A673 (cell line): ENCODE measurements around the gene CLGN. TPM values are rescaled to one million over a fixed set of nuclear protein-coding genes. Genes with fewer than 3 reads are reported as not detected.

Source experiments
- BruUV-seq: library from RNA; stranded (reverse); fragments of 400-500 nt; replicated peaks from 2 replicates; lab custom pipeline; 2021; lab: Mats Ljungman, UMichigan
- CTCF ChIA-PET: fragments of 300-600 bp; sonication (Branson Sonifier 250); formaldehyde crosslinking; loops from one replicate; lab custom pipeline; 2022; ENCODE audit warnings: antibody characterized with exemption; lab: Charles Lee
- POLR2A ChIA-PET: fragments of 300-600 bp; sonication (Branson Sonifier 250); formaldehyde crosslinking; loops from one replicate; lab custom pipeline; 2022; ENCODE audit warnings: antibody characterized with exemption; ENCODE audit not compliant: low non-redundant PET; lab: Charles Lee
- DNase-seq: peaks from one replicate; pipeline ENCODE4 v3.0.0-alpha.2; 2015; ENCODE audit warnings: low spot score
- H3K27ac ChIP-seq: fragments of 200-600 bp; sonication (generic); 2 replicates; pipeline ENCODE4 v1.5.1; 2016; ENCODE audit warnings: mixed run types, low read depth, mild to moderate bottlenecking, mixed read lengths, antibody characterized with exemption, low read length; ENCODE audit not compliant: poor library complexity, severe bottlenecking
- H3K27me3 ChIP-seq: fragments of 200-600 bp; sonication (generic); replicated peaks from 2 replicates; pipeline ENCODE4 v1.6.1; 2017; ENCODE audit warnings: mixed run types, low read depth, mild to moderate bottlenecking, mixed read lengths, antibody characterized with exemption, low read length; ENCODE audit not compliant: insufficient read depth, poor library complexity
- H3K36me3 ChIP-seq: fragments of 200-600 bp; sonication (generic); 2 replicates; pipeline ENCODE4 v1.6.1; 2016; ENCODE audit warnings: mixed run types, mild to moderate bottlenecking, mixed read lengths, antibody characterized with exemption, low read length; ENCODE audit not compliant: insufficient read depth, poor library complexity, severe bottlenecking
- H3K4me1 ChIP-seq: fragments of 200-600 bp; sonication (generic); 2 replicates; pipeline ENCODE4 v1.6.1; 2017; ENCODE audit warnings: mixed run types, mild to moderate bottlenecking, mixed read lengths, antibody characterized with exemption, low read length; ENCODE audit not compliant: insufficient read depth, poor library complexity, severe bottlenecking
- H3K4me3 ChIP-seq: fragments of 200-600 bp; sonication (generic); 2 replicates; pipeline ENCODE4 v1.5.1; 2016; ENCODE audit warnings: low read depth, mixed run types, mild to moderate bottlenecking, mixed read lengths, low read length; ENCODE audit not compliant: poor library complexity, severe bottlenecking
- H3K9me3 ChIP-seq: fragments of 200-600 bp; sonication (generic); 2 replicates; pipeline ENCODE4 v1.6.1; 2016; ENCODE audit warnings: mixed run types, low read depth, mild to moderate bottlenecking, mixed read lengths, antibody characterized with exemption, low read length; ENCODE audit not compliant: poor library complexity, severe bottlenecking
- EZH2 ChIP-seq: fragments of 200-600 bp; sonication (generic); IDR thresholded peaks from 2 replicates; pipeline ENCODE4 v1.6.1; 2017; ENCODE audit warnings: borderline replicate concordance, low read depth, mild to moderate bottlenecking, mixed read lengths, antibody characterized with exemption, low read length; ENCODE audit not compliant: poor library complexity, severe bottlenecking
- intact Hi-C: fragments of 100-400 bp; cut with micrococcal nuclease; formaldehyde crosslinking; loops from one replicate; pipeline ENCODE4 v1.10.0; 2022; ENCODE audit not compliant: unreplicated experiment
- total RNA-seq: library from RNA; stranded (reverse); gene quantifications from 2 replicates; pipeline ENCODE4 v1.2.3, GENCODE V29; 2021
- TF ChIP-seq, protein P1 (sequence below): fragments of 300-800, 200-600 bp; sonication (generic); conservative IDR thresholded peaks from 2 replicates; pipeline ENCODE4 v1.5.1; 2017; ENCODE audit warnings: low read depth, mild to moderate bottlenecking, antibody characterized with exemption, low read length, moderate library complexity, mixed read lengths

The CLGN gene
- total RNA-seq, 1 experiment from 2014 or later, result 7.3 TPM

DNA sequence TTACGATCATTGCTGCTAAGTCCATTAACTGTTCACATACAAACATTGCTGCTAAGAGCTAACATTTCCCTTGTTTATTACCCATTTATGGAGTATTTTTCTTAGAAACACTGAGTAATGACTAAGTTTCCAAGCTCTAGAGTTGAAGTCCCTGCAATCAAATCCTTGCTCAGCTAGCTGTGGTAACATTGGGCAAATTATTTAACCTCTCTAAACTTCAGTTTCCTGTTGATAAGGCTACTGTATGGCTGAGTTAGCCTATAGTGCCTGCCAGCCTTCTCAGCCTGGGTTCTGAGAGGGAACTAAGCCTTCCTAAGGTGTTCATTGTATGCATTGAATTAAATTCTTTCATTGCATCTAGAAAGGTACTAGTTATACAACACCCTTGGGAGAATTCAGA lies 69.2 kb downstream of the CLGN start:
- ChIA-PET CTCF (no interaction called here), POLR2A (no interaction called here)
- no peak for TF ChIP-seq EZH2
- TF ChIP-seq, protein P1, sequence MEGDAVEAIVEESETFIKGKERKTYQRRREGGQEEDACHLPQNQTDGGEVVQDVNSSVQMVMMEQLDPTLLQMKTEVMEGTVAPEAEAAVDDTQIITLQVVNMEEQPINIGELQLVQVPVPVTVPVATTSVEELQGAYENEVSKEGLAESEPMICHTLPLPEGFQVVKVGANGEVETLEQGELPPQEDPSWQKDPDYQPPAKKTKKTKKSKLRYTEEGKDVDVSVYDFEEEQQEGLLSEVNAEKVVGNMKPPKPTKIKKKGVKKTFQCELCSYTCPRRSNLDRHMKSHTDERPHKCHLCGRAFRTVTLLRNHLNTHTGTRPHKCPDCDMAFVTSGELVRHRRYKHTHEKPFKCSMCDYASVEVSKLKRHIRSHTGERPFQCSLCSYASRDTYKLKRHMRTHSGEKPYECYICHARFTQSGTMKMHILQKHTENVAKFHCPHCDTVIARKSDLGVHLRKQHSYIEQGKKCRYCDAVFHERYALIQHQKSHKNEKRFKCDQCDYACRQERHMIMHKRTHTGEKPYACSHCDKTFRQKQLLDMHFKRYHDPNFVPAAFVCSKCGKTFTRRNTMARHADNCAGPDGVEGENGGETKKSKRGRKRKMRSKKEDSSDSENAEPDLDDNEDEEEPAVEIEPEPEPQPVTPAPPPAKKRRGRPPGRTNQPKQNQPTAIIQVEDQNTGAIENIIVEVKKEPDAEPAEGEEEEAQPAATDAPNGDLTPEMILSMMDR, result no peak
- DNase-seq, result no peak
- Histone ChIP-seq H3K27me3 (peaks cover 18% of the 10 kb centered on the region), H3K4me1 (no peaks in the 10 kb centered on the region), H3K9me3 (no peaks in the 10 kb centered on the region), H3K36me3 (no peaks in the 10 kb centered on the region), H3K27ac (no peak overlapping the region), H3K4me3 (no peak overlapping the region)
- BruUV-seq, result no TSS peak
- intact Hi-C loops, result loop anchor here (2.0 to 10.0 kb wide), 2 partner anchors 345 to 623 kb away; no protein-coding TSS in a partner anchor

DNA sequence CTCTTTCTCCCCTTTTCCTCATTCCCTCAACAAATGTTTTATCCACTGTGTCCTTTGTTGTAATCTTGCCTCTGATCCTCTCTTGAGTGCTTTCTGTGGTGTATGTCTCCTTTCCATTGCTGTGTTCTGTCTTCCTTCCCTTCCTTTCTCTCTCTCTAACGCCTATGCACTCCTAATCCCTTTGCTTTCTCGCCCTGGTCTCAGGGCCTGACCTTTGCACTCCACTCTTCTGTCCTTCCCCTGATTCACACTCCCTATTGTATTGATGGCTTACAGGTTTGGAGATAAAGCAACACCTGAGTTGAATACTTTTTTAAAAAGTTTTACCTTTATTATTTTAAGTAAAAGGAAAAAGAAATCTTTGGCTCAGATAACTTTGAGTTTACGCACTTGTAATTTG lies 69.6 kb downstream of the CLGN start:
- Histone ChIP-seq H3K36me3 (no peaks in the 10 kb centered on the region), H3K27me3 (peaks cover 18% of the 10 kb centered on the region), H3K4me3 (no peak overlapping the region), H3K27ac (no peak overlapping the region), H3K9me3 (no peaks in the 10 kb centered on the region), H3K4me1 (no peaks in the 10 kb centered on the region)
- DNase-seq, result no peak
- ChIA-PET CTCF (no interaction called here), POLR2A (no interaction called here)
- TF ChIP-seq, protein P1, result no peak
- TF ChIP-seq EZH2, result no peak
- no TSS peak for BruUV-seq
- intact Hi-C loops, result loop anchor here (2.0 to 10.0 kb wide), 2 partner anchors 345 to 623 kb away; no protein-coding TSS in a partner anchor

DNA sequence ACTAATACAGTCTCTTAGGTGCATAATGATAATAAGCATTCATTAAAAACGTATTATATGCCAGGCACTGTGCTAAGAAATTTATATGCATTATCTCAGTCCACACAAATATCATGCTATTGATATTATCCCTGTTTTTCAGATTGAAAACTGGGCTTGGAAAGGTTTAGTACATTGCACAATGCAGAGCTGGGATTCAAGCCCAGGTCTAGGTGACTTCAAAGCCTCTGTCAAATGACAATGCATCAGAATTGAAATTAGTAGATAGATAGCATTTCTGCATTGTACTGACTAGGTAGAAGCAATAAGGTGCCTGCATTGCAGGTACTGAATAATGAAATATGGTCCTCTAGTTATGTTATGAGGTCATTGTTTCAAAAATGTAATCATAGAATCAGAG lies 72.2 kb downstream of the CLGN start:
- CTCF ChIA-PET, result no interaction called here
- no TSS peak for BruUV-seq
- no peak for DNase-seq
- Histone ChIP-seq H3K4me3 (no peak overlapping the region), H3K36me3 (no peaks in the 10 kb centered on the region), H3K27ac (no peak overlapping the region), H3K4me1 (no peaks in the 10 kb centered on the region), H3K9me3 (no peaks in the 10 kb centered on the region), H3K27me3 (peaks cover 18% of the 10 kb centered on the region)
- TF ChIP-seq EZH2, result no peak
- TF ChIP-seq, protein P1, result no peak
- POLR2A ChIA-PET, result no interaction called here
- intact Hi-C loops, result loop anchor here (10.0 kb wide), 1 partner anchor 620 kb away; no protein-coding TSS in a partner anchor
